Neural progenitor cell (in vitro differentiated cells): ENCODE data around the gene THSD4.

Experiments
- CTCF ChIP-seq: fragments of 200-600 bp; sonication (generic); IDR thresholded peaks from 2 replicates; pipeline ENCODE4 v1.5.1; 2017; ENCODE audit warnings: antibody characterized with exemption, mild to moderate bottlenecking
- EZH2 ChIP-seq: fragments of 200-600 bp; sonication (generic); IDR thresholded peaks from 2 replicates; pipeline ENCODE4 v1.6.1; 2017; ENCODE audit warnings: antibody characterized with exemption, mild to moderate bottlenecking, moderate library complexity
- EZH2phosphoT487 ChIP-seq: fragments of 200-600 bp; sonication (generic); IDR thresholded peaks from 2 replicates; pipeline ENCODE4 v1.6.1; 2017; ENCODE audit warnings: antibody characterized with exemption

GRCh38 chr15:71780115-71780976, 665.1 kb downstream of the THSD4 start:
- TF ChIP-seq EZH2 (no peak), CTCF (peak; percentile 87), EZH2phosphoT487 (no peak)
